Measurements from ENCODE around the gene FKBP9.

Gene FKBP9

DNA sequence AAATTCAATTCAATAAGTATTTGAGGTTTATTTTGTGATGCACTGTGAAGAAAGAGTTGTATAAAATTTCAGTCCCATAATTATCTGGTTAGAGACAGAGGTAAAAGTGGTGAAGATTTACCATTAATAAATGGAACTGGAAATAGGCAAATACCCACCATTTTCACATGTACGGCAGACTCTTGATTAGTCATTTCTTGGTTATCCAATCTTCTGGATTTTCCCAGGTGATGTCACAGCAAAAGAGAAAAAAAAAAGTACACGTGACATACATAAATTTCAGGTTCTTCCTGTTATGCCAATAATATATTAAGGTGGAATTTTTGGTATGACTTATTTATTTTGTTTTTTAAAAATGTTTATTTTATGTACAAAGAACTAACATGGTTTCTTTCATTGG lies 78.5 kb downstream of the FKBP9 start:
- TF ChIP-seq, protein P1, sequence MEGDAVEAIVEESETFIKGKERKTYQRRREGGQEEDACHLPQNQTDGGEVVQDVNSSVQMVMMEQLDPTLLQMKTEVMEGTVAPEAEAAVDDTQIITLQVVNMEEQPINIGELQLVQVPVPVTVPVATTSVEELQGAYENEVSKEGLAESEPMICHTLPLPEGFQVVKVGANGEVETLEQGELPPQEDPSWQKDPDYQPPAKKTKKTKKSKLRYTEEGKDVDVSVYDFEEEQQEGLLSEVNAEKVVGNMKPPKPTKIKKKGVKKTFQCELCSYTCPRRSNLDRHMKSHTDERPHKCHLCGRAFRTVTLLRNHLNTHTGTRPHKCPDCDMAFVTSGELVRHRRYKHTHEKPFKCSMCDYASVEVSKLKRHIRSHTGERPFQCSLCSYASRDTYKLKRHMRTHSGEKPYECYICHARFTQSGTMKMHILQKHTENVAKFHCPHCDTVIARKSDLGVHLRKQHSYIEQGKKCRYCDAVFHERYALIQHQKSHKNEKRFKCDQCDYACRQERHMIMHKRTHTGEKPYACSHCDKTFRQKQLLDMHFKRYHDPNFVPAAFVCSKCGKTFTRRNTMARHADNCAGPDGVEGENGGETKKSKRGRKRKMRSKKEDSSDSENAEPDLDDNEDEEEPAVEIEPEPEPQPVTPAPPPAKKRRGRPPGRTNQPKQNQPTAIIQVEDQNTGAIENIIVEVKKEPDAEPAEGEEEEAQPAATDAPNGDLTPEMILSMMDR (IDR thresholded peaks at IDR 0.05; ENCODE audit: low read depth, low read length, missing control alignments), result no peak

DNA sequence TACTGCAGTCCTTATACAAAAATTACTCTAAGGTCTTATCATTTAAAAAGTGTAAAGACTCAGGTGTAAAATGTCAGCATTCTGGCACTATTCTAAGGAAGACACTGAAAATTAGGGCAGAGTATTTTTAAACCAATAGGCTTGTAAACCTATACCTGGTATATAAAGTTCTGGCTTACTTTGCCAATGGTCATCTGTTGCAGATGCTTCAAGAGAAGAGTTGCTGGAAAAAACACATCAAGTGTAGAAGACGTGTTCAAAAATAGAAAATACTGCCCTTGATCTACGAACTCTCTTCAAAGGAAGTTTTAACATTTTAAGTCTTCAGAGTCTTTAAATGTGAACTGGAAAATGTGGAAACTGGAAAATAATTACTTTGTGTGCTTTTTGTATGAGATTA lies 81.4 kb downstream of the FKBP9 start:
- H3K36me3 ChIP-seq (replicated peaks), result no peaks in the 10 kb centered on the region
- no peak overlapping the region for H3K27ac ChIP-seq
- DNase-seq, result no peak
- in situ Hi-C loops (cut with HindIII; ENCODE audit: low pct_ligation_motif_present, low sequenced_read_pairs), result no loop called here
- TF ChIP-seq, protein P1 (IDR thresholded peaks at IDR 0.05; ENCODE audit: low read depth, low read length, missing control alignments), result no peak
- H3K27me3 ChIP-seq (replicated peaks), result no peaks in the 10 kb centered on the region
- H3K4me3 ChIP-seq (ENCODE audit: low read depth, low read length), result no peak overlapping the region

More for the DNA sequence above, 78.5 kb downstream of the FKBP9 start:
- no peaks in the 10 kb centered on the region for H3K36me3 ChIP-seq (replicated peaks)
- no peak overlapping the region for H3K4me3 ChIP-seq (ENCODE audit: low read depth, low read length)
- in situ Hi-C loops (cut with HindIII; ENCODE audit: low pct_ligation_motif_present, low sequenced_read_pairs), result no loop called here
- no peak for DNase-seq
- H3K27ac ChIP-seq, result no peak overlapping the region
- no peaks in the 10 kb centered on the region for H3K27me3 ChIP-seq (replicated peaks)

DNA sequence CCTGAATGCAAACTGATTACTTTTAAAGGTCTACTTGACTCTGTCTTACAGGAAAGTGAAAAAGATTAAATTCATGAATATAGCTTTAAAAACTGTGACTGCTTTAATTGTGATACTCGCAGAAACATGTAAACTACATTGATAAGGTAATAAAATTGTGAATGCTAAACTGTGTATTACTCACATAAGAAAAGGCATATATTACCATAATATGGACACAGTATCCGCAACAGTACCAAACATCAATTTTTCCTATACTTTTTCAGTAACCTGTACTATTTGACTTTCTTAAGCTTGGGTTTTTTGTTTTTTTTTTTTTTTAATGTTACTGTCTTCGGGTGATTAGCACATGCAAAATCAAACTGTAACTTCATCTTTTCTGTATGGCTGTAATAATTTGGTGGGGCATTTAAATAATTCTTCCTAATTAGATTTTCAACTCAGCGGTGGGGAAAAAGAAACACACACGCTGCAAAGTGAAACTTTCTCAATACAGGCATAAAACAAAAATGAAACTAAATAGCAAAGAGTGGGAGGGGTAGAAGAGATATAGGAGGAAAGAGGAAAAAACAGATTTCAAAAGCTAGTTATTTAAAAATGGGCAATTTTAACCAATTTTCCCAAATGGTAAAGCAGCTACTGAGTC lies 82.1 kb downstream of the FKBP9 start:
- no peaks in the 10 kb centered on the region for H3K36me3 ChIP-seq (replicated peaks)
- H3K4me3 ChIP-seq (ENCODE audit: low read depth, low read length), result peak overlapping the region; percentile 39
- TF ChIP-seq, protein P1 (IDR thresholded peaks at IDR 0.05; ENCODE audit: low read depth, low read length, missing control alignments), result no peak
- H3K27me3 ChIP-seq (replicated peaks), result no peaks in the 10 kb centered on the region
- in situ Hi-C loops (cut with HindIII; ENCODE audit: low pct_ligation_motif_present, low sequenced_read_pairs), result no loop called here
- DNase-seq, result no peak
- peak overlapping the region; percentile 15 for H3K27ac ChIP-seq

DNA sequence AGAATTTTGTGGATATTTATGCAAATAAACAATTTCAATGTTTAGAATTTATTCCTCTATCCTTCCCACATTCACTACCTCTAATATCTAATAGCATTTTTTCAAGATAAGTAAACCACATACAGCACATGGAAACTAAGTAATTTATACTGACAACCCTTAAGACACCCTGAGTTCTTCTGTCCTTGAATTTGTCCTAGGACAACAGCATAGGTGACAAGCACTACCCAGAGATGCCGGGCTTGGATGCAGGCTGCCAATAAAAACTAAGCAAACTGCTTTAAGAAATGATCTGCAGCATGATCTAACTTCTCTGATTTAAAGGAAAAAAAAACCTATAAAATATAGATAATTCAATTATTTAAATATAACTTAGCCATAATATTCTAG lies 82.7 kb downstream of the FKBP9 start:
- H3K27ac ChIP-seq, result peak overlapping the region; percentile 15

DNA sequence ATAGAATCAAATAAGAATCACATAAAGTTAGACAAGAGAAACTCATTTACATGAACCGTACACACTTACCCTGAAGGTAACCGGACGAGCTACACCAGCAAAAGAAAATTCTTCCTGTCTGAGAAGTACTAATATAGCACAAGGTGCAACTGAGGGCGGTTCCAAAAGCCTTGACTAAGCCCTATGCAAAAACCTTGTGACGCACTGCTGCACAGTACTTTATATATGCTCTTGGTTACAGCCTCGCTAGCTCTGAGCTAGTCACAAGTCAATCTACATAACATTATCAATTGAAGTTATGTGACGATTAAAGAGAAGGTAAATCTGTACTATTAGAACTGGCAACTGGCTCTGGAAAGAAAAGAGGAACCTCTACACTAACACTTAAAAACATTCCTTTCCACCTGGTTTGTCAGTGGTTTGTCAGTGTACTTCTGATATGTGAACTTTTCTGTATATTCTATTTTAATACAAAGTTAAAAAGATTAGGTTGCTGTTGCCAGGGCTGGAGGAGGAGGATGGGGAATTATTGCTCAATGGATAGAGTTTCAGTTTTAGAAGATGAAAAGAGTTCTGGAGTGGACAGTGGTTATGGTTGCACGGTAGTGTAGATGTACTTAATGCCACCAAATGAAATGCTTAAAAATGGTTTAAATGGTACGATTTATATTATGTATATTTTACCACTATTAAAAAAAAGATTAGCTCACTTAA lies 83.7 kb downstream of the FKBP9 start:
- DNase-seq, result no peak
- Histone ChIP-seq H3K27ac (no peak overlapping the region), H3K36me3 (replicated peaks) (no peaks in the 10 kb centered on the region), H3K4me3 (ENCODE audit: low read depth, low read length) (no peak overlapping the region), H3K27me3 (replicated peaks) (no peaks in the 10 kb centered on the region)
- in situ Hi-C loops (cut with HindIII; ENCODE audit: low pct_ligation_motif_present, low sequenced_read_pairs), result no loop called here
- TF ChIP-seq, protein P1 (IDR thresholded peaks at IDR 0.05; ENCODE audit: low read depth, low read length, missing control alignments), result no peak

More for the DNA sequence above, 82.7 kb downstream of the FKBP9 start:
- Histone ChIP-seq H3K27me3 (replicated peaks) (no peaks in the 10 kb centered on the region), H3K4me3 (ENCODE audit: low read depth, low read length) (peak overlapping the region; percentile 39), H3K36me3 (replicated peaks) (no peaks in the 10 kb centered on the region)
- TF ChIP-seq, protein P1 (IDR thresholded peaks at IDR 0.05; ENCODE audit: low read depth, low read length, missing control alignments), result no peak
- in situ Hi-C loops (cut with HindIII; ENCODE audit: low pct_ligation_motif_present, low sequenced_read_pairs), result no loop called here
- no peak for DNase-seq
